Uterus (tissue), 4 donors: ENCODE measurements around the gene RESP18. TPM values are rescaled to one million over a fixed set of nuclear protein-coding genes. Genes with fewer than 3 reads are reported as not detected.

ENCODE experiments used
- DNase-seq, 2 donors: peaks; one replicate each; pipeline ENCODE4 v3.0.0-alpha.2; 2019 to 2020
- H3K27ac ChIP-seq, 2 donors: fragments of 200-600 bp; sonication (generic); 1 replicate in 1 of 2; 2 replicates in 1 of 2; pipeline ENCODE4 v1.5.1; 2016 to 2018
- H3K27me3 ChIP-seq, 2 donors: fragments of 200-600 bp; sonication (generic); one replicate each; pipeline ENCODE4 v1.5.1; 2018 to 2019; ENCODE audit warnings: control low read depth in 1 of 2
- H3K36me3 ChIP-seq, 2 donors: fragments of 200-600 bp; sonication (generic); one replicate each; pipeline ENCODE4 v1.5.1; 2019; ENCODE audit warnings: control low read depth in 1 of 2
- H3K4me1 ChIP-seq, 2 donors: fragments of 200-600 bp; sonication (generic); one replicate each; pipeline ENCODE4 v1.5.1; 2018 to 2019; ENCODE audit warnings: control low read depth in 1 of 2
- H3K4me3 ChIP-seq, 2 donors: fragments of 200-600 bp; sonication (generic); 1 replicate in 1 of 2; 2 replicates in 1 of 2; pipeline ENCODE4 v1.5.1; 2018 to 2019; ENCODE audit warnings: mild to moderate bottlenecking in 1 of 2
- H3K9me3 ChIP-seq, 2 donors: fragments of 200-600 bp; sonication (generic); one replicate each; pipeline ENCODE4 v1.5.1; 2019; ENCODE audit warnings: control low read depth in 1 of 2
- CTCF ChIP-seq, 4 experiments: fragments of 200-600 bp in 2 of 4; fragments of 450-650 bp in 2 of 4; sonication (generic) in 2 of 4; IDR thresholded peaks; one replicate each; pipeline ENCODE4 v1.5.1; 2016 to 2019; ENCODE audit warnings: antibody characterized with exemption in 4 of 4, mild to moderate bottlenecking in 2 of 4, moderate library complexity in 1 of 4
- POLR2A ChIP-seq, 2 donors: fragments of 450-650 bp; IDR thresholded peaks; one replicate each; pipeline ENCODE4 v1.6.1; 2016; ENCODE audit warnings: antibody characterized with exemption in 2 of 2, mild to moderate bottlenecking in 1 of 2, moderate library complexity in 1 of 2
- intact Hi-C: fragments of 100-400 bp; cut with DNase I; formaldehyde crosslinking; loops from one replicate; pipeline ENCODE4 v1.15.1; 2023; ENCODE audit warnings: low total_unique reads
- total RNA-seq, 4 donors: library from RNA; depleted of rRNA in 3 of 4; stranded (reverse); fragments of >200 nt in 3 of 4; gene quantifications; one replicate each; pipeline versions ENCODE4 v1.1.0 to v1.2.4, GENCODE V29; 2014 to 2023
- donor health status: DM: yes; HTN: yes; CAD: no.

RESP18 gene
- total RNA-seq, 4 donors from 2014 or later = not detected

DNA sequence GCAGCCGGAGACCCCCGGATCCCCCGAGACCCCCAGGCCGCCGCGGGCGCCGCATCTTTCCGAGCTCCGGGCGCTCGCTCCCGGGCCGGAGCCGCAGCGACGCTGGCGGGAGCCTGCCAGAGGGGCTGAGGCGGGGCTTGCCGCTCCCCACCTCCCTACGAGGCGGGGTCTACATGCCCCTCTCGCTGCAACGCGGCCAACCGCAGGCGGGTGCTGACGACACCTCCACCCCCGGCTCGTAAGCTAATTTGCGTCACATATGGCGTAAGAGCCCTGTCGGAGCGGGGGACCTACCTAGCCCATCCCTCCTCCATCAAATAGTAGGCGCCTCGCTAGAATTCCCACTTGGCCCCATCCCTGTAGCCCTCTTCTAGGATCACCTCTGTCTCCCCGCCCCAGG, 23.3 kb downstream of the RESP18 start, which contains the start of gene PTPRN:
TSS of gene PTPRN (minus strand) at position 124 of the 400 bp plus-strand sequence. CDS start at position 55, 69 bp downstream.
- H3K4me1 ChIP-seq = no peaks in the 10 kb centered on the region
- intact Hi-C loops = no loop called here
- no peak within 1 kb of the TSS for H3K27ac ChIP-seq
- H3K9me3 ChIP-seq = no peaks in the 10 kb centered on the region
- no peak within 1 kb of the TSS for H3K4me3 ChIP-seq
- DNase-seq = no peak
- no peaks in the 10 kb centered on the region for H3K36me3 ChIP-seq
- TF ChIP-seq CTCF (IDR thresholded peaks at IDR 0.05) = no peak
- no peak for TF ChIP-seq POLR2A (IDR thresholded peaks at IDR 0.05)
- H3K27me3 ChIP-seq = peaks cover 0 to 22% of the 10 kb centered on the region in 2 donors

- no peak for DNase-seq
- Histone ChIP-seq H3K4me1 (no peaks in the 10 kb centered on the region), H3K27me3 (peaks cover 0 to 22% of the 10 kb centered on the region in 2 donors), H3K4me3 (no peak overlapping the region), H3K27ac (no peak overlapping the region), H3K36me3 (no peaks in the 10 kb centered on the region), H3K9me3 (no peaks in the 10 kb centered on the region)
- TF ChIP-seq CTCF (IDR thresholded peaks at IDR 0.05) (no peak), POLR2A (IDR thresholded peaks at IDR 0.05) (no peak)
- intact Hi-C loops = no loop called here
Measured at GRCh38 chr2:219308142-219309101, 24.1 kb downstream of the RESP18 start.

DNA sequence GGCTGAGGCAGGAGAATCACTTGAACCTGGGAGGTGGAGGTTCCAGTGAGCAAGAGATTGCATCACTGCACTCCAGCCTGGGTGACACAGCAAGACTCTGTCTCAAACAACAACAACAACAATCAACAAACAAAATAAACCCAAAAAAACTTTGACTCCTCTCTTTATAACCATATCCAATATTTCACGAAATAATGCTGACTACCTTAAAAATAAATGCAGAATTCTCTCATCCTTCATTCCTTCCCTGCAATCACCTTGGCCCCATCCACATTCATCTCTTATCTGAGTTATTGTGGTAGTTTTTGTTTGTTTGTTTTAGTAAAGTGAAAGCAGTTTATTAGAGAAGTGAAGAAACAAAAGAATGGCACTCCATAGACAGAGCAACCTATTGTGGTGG, 26.5 kb downstream of the RESP18 start:
- H3K4me1 ChIP-seq = no peaks in the 10 kb centered on the region
- no peak for DNase-seq
- no peaks in the 10 kb centered on the region for H3K9me3 ChIP-seq
- H3K27me3 ChIP-seq = peaks cover 0 to 19% of the 10 kb centered on the region in 2 donors
- intact Hi-C loops = no loop called here
- H3K27ac ChIP-seq = no peak overlapping the region
- no peaks in the 10 kb centered on the region for H3K36me3 ChIP-seq
- no peak overlapping the region for H3K4me3 ChIP-seq
- no peak for TF ChIP-seq POLR2A (IDR thresholded peaks at IDR 0.05)

GRCh38 chr2:219304223-219304622, 28.3 kb downstream of the RESP18 start:
- intact Hi-C loops = no loop called here
- Histone ChIP-seq H3K27ac (no peak overlapping the region), H3K27me3 (peaks cover 0 to 7% of the 10 kb centered on the region in 2 donors), H3K4me3 (no peak overlapping the region), H3K36me3 (no peaks in the 10 kb centered on the region), H3K4me1 (no peaks in the 10 kb centered on the region), H3K9me3 (no peaks in the 10 kb centered on the region)
- DNase-seq = no peak
- TF ChIP-seq CTCF (IDR thresholded peaks at IDR 0.05) (no peak), POLR2A (IDR thresholded peaks at IDR 0.05) (no peak)

DNA sequence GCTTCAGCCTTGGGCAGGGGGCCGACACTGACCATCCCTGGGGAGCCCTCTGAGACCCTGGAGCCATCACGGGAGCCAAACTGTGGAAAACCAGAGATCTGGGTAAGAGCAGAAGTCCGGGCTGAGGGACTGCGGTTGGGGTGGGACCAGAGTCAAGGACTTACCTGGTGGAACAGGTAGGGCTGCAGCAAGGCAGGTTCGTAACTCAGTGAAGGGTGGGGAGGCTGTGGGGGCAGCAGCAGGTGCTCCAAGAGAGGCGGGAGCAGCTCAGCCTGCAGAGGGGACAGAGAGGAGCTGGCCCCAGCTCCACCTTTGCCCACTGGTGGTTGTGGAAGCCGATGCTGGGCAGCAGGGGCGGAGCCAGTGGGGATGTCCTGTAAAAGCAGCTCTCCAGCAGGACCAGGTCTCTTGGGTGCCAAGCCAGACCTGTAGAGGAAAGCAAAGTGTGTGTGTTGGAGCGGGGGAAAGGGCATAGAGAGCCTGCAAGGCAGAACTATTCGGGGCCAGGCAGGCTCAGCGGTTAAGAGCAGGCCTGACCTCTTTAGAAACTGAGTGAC, 30.1 kb downstream of the RESP18 start:
- Histone ChIP-seq H3K4me1 (no peaks in the 10 kb centered on the region), H3K27ac (no peak overlapping the region), H3K9me3 (no peaks in the 10 kb centered on the region), H3K36me3 (no peaks in the 10 kb centered on the region), H3K27me3 (no peaks in the 10 kb centered on the region), H3K4me3 (no peak overlapping the region)
- DNase-seq = no peak
- intact Hi-C loops = no loop called here
- TF ChIP-seq POLR2A (IDR thresholded peaks at IDR 0.05) (no peak), CTCF (IDR thresholded peaks at IDR 0.05) (no peak)
